ENCODE data around the gene DGKI. TPM values are rescaled to one million over a fixed set of nuclear protein-coding genes. Genes with fewer than 3 reads are reported as not detected.

The DGKI gene
- total RNA-seq, 4 donors from 2014 or later, result 45.1 to 71.0 (median 48.7) TPM

DNA sequence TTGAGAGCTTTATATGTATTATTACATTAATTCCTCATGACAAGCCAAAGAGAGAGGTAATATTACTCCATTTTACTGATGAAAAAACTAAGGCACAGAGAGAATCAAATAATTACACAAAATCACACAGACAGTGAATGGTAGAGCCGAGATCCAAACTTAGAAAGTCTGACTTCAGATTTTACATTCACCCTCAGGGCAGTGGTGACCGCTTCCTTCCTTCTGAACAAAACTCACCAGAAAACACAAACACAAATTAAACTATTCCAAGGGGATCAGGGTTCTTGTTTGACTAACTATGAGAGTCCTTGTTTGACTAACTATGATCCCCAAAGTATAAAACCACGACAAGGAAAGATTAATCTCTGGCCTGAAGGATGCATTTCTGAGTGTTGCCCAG is 435.3 kb downstream of the DGKI start:
- Histone ChIP-seq H3K36me3 (no peaks in the 10 kb centered on the region), H3K27me3 (no peaks in the 10 kb centered on the region), H3K4me1 (no peaks in the 10 kb centered on the region), H3K4me3 (replicated peaks in 1 of 3) (no peak overlapping the region), H3K27ac (no peak overlapping the region), H3K9me3 (no peaks in the 10 kb centered on the region)
- no peak for TF ChIP-seq POLR2A (IDR thresholded peaks at IDR 0.05)
- TF ChIP-seq, protein P1, sequence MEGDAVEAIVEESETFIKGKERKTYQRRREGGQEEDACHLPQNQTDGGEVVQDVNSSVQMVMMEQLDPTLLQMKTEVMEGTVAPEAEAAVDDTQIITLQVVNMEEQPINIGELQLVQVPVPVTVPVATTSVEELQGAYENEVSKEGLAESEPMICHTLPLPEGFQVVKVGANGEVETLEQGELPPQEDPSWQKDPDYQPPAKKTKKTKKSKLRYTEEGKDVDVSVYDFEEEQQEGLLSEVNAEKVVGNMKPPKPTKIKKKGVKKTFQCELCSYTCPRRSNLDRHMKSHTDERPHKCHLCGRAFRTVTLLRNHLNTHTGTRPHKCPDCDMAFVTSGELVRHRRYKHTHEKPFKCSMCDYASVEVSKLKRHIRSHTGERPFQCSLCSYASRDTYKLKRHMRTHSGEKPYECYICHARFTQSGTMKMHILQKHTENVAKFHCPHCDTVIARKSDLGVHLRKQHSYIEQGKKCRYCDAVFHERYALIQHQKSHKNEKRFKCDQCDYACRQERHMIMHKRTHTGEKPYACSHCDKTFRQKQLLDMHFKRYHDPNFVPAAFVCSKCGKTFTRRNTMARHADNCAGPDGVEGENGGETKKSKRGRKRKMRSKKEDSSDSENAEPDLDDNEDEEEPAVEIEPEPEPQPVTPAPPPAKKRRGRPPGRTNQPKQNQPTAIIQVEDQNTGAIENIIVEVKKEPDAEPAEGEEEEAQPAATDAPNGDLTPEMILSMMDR (IDR thresholded peaks at IDR 0.05), result no peak
- DNase-seq, result no peak
- 85 to 91% methylated on average over 3 of the region's 3 CpGs for WGBS, 2 donors
- intact Hi-C loops (cut with DNase I), result no loop called here

DNA sequence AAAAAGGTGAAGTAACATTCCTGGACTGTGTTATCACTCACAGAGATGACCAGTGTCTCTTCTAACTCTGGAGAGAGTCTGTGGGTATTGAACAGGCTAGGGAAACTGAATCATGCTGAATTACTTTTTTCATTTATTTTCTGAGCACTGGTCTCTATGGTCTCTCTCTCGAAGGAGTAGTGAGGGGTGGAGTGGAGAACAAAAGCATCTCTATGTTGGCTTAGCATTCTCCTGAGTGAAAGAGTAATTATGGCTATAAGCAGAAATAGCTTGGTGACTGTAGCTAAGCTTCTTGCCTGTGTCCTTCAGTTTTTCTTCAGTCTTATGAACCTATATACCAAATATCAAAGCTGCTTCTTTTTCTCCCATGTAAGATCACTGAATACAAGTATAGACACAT is 438.6 kb downstream of the DGKI start:
- intact Hi-C loops (cut with DNase I), result no loop called here
- Histone ChIP-seq H3K4me3 (replicated peaks in 1 of 3) (no peak overlapping the region), H3K4me1 (no peaks in the 10 kb centered on the region), H3K36me3 (peaks cover 0 to 3% of the 10 kb centered on the region in 2 donors), H3K9me3 (no peaks in the 10 kb centered on the region), H3K27me3 (no peaks in the 10 kb centered on the region), H3K27ac (no peak overlapping the region)
- WGBS, 2 donors, result 72 to 88% methylated on average over 1 of the region's 1 CpG
- DNase-seq, result no peak
- TF ChIP-seq, protein P1 (IDR thresholded peaks at IDR 0.05), result no peak
- TF ChIP-seq POLR2A (IDR thresholded peaks at IDR 0.05), result no peak

DNA sequence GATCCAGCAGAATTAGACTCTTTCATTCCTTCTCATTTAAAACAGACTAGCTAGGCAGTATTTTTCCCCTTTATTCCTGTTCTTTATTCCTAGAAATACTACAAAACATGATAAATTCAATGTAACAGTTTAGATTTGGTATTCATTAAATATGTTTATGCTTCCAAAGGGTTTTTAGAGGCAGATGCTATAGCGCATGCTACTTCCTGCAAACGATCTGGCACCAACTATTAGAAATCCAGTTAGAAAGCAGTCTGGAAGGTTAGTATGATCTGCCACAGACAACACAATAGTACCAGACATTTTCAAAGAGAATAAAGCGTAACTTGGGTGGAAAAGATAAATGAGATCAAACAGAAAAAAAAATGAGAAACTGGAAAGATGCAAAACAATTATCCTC is 439.7 kb downstream of the DGKI start:
- H3K36me3 ChIP-seq, result peaks cover 0 to 3% of the 10 kb centered on the region in 2 donors
- DNase-seq, result no peak
- H3K4me3 ChIP-seq (replicated peaks in 1 of 3), result no peak overlapping the region
- H3K27me3 ChIP-seq, result no peaks in the 10 kb centered on the region
- H3K9me3 ChIP-seq, result no peaks in the 10 kb centered on the region
- TF ChIP-seq POLR2A (IDR thresholded peaks at IDR 0.05), result no peak
- TF ChIP-seq, protein P1 (IDR thresholded peaks at IDR 0.05), result no peak
- intact Hi-C loops (cut with DNase I), result no loop called here
- 87 to 91% methylated on average over 3 of the region's 3 CpGs for WGBS, 2 donors
- no peaks in the 10 kb centered on the region for H3K4me1 ChIP-seq
- H3K27ac ChIP-seq, result no peak overlapping the region

DNA sequence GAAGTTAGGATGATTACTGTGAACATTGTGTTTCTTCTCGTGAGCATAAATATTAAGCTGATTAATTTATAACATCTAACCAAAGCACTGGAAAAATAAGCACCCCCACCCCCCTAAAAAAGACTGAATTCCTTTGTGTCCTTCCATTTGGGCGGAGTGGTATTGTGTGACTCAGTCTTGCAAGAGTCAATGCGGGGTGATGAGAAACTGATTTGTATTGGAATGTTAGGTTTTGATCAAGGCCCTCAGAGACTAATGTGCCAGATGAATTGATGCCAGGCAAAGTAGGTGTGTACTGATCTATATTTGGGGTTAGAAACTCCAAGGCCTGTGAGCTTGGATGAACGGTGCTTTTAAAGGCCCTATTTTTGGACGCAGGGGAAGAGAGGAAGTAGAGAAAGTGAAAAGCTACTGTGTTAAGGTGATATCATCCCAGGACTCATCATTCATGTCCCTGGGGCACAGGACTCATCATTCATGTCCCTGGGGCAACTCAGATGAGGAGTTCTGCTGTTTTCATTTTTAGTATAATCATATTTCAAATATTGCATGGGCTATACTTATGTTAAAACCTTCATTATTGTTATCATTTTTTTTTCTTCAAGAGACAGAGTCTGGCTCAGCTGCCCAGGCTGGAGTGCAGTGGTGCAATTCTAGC is 442.0 kb downstream of the DGKI start:
- peaks cover 0 to 3% of the 10 kb centered on the region in 2 donors for H3K36me3 ChIP-seq
- H3K27me3 ChIP-seq, result no peaks in the 10 kb centered on the region
- no peak overlapping the region for H3K4me3 ChIP-seq (replicated peaks in 1 of 3)
- intact Hi-C loops (cut with DNase I), result no loop called here
- TF ChIP-seq, protein P1 (IDR thresholded peaks at IDR 0.05), result no peak
- no peak overlapping the region for H3K27ac ChIP-seq
- H3K9me3 ChIP-seq, result no peaks in the 10 kb centered on the region
- DNase-seq, result no peak
- peaks cover 14 to 16% of the 10 kb centered on the region in 2 donors for H3K4me1 ChIP-seq
- WGBS, 2 donors, result 81 to 89% methylated on average over 5 of the region's 5 CpGs

DNA sequence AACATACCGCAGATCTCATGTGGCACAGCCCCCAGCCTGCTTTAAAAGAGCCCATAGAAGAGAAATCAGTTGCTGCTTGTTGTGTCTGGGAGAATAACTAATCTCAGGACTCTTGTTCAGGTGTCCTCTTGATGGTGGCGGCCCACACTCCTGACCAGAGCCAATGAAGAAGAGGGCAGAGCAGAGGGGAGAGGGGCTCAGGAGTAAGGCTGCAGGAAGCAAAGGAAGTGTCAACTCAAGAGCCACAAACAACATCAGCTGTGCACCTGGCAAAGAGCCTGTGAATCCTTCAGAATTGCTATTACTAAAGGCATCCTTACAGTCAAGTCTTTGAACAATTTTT is 443.4 kb downstream of the DGKI start:
- Histone ChIP-seq H3K9me3 (no peaks in the 10 kb centered on the region), H3K27me3 (no peaks in the 10 kb centered on the region), H3K4me1 (peaks cover 20 to 25% of the 10 kb centered on the region in 2 donors), H3K27ac (no peak overlapping the region), H3K36me3 (peaks cover 0 to 3% of the 10 kb centered on the region in 2 donors), H3K4me3 (replicated peaks in 1 of 3) (no peak overlapping the region)
- intact Hi-C loops (cut with DNase I), result no loop called here
- no peak for DNase-seq
- no peak for TF ChIP-seq POLR2A (IDR thresholded peaks at IDR 0.05)
- TF ChIP-seq, protein P1 (IDR thresholded peaks at IDR 0.05), result no peak
- WGBS, 2 donors, result 90 to 91% methylated on average over 2 of the region's 2 CpGs

All from thyroid gland (tissue), 4 donors.